ENCODE data around the gene RNASE12. TPM values are rescaled to one million over a fixed set of nuclear protein-coding genes. Genes with fewer than 3 reads are reported as not detected.
"Not testable (repeated sequence)": the region's sequence is repeated elsewhere in the genome, so short reads cannot be mapped to it uniquely, and the experiment has no call there.

The RNASE12 gene
- total RNA-seq, 1 donor from 2014 or later, result not detected

DNA sequence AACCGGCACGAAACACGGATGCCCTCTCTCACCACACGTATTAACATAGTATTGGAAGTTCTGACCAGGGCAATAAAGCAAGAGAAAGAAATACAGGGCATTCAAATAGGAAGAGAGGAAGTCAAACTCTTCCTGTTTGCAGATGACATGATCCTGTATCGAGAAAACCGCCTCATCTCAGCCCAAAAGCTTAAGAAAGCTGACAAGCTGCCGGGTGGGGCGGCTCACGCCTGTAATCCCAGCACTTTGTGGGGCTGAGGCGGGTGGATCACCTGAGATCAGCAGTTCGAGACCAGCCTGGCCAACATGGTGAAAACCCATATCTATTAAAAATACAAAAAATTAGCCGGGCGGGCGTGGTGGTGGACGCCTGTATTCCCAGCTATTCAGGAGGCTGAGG is 32.6 kb upstream of the RNASE12 start:
- H3K9me3 Mint-ChIP-seq, result no peaks in the 10 kb centered on the region
- no peak overlapping the region for H3K27ac Mint-ChIP-seq
- H3K4me1 Mint-ChIP-seq (ENCODE audit: low read depth), result peaks cover 57% of the 10 kb centered on the region
- intact Hi-C loops (cut with micrococcal nuclease), result no loop called here
- no peak for DNase-seq (ENCODE audit: low spot score)
- peak overlapping the region; percentile 11 for H3K4me3 Mint-ChIP-seq (ENCODE audit: low read depth)
- peaks cover 46% of the 10 kb centered on the region for H3K27me3 Mint-ChIP-seq (ENCODE audit: low read depth)
- H3K36me3 Mint-ChIP-seq (ENCODE audit: low read depth), result peaks cover 3% of the 10 kb centered on the region

DNA sequence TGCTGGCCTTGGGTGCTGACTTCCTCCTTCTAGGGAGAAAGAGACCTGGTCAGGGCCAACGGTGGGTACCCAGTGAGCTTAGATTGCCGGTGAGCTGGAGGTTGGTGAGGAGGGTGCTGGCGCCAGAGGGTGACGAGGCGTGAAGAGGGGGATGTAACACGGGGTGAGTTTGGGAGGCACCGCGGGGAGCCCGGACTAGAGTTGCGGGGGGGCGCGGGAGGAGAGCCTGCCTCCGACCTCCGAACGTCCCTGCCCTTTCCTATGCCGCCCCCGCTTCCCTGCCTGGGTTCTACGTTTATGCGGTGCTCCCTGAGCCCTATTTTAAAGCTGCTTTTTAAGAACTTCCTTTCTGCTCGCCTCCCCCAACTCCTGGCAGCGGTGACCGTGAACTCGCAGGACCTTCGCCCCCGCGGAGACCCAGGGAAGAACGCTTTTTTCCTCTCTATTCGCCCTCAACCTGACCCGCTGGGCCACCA is 31.7 kb upstream of the RNASE12 start:
- no peaks in the 10 kb centered on the region for H3K9me3 Mint-ChIP-seq
- peaks cover 3% of the 10 kb centered on the region for H3K36me3 Mint-ChIP-seq (ENCODE audit: low read depth)
- DNase-seq (ENCODE audit: low spot score), result no peak
- H3K27me3 Mint-ChIP-seq (ENCODE audit: low read depth), result peaks cover 41% of the 10 kb centered on the region
- intact Hi-C loops (cut with micrococcal nuclease), result no loop called here
- peak overlapping the region; percentile 15 for H3K27ac Mint-ChIP-seq
- peaks cover 52% of the 10 kb centered on the region for H3K4me1 Mint-ChIP-seq (ENCODE audit: low read depth)
- H3K4me3 Mint-ChIP-seq (ENCODE audit: low read depth), result peak overlapping the region; percentile 51

DNA sequence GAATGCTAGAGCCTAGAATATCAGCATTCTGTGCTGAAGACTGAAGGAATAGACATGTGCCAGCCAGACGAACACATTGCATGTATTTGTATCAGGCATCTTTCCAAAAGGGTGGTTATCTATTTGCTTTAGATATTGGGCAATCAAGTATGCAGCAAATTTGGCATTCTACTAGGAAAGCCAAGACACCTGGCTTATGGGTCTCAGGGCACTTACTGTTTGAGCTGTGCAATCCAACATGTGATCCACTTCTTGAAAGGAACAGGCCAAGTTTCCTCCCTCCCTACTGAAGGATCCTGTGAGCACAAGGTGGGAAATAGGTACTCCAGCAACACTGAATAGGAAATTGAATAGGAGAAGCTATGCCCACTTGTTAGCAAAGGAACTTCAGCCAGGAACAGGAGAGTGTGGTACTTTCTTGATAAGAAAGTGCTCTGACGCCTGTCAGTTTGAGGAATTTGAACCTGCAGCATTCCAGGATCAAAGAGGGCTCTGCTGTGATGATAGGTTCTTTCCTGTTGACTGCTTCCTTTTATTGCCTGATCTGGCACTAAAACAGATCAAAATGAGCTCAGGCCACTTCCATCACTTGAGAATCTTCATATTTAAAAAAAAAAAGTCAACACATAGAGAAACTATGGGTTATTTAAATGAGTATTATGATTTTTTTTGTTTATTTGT is 29.8 kb upstream of the RNASE12 start:
- DNase-seq (ENCODE audit: low spot score), result no peak
- Mint-ChIP-seq H3K9me3 (no peaks in the 10 kb centered on the region), H3K4me1 (ENCODE audit: low read depth) (peaks cover 43% of the 10 kb centered on the region), H3K36me3 (ENCODE audit: low read depth) (peaks cover 3% of the 10 kb centered on the region), H3K27me3 (ENCODE audit: low read depth) (peaks cover 22% of the 10 kb centered on the region), H3K27ac (no peak overlapping the region), H3K4me3 (ENCODE audit: low read depth) (no peak overlapping the region)
- intact Hi-C loops (cut with micrococcal nuclease), result no loop called here

DNA sequence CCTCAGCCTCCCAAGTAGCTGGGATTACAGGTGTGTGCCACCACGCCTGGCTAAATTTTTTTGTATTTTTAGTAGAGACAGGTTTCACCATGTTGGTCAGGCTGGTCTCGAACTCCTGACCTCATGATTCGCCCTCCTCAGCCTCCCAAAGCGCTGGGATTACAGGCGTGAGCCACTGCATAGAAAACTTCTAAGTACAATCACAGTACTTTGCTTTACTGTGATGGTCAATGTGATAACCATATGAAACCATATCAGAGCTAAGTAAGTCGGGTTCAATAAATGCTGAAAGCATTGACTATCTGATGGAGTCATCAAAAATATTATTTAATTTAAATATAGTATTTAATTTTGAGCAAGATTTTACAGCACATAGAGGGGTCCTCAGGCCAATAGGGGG is 28.5 kb upstream of the RNASE12 start:
- Mint-ChIP-seq H3K4me1 (ENCODE audit: low read depth) (peaks cover 31% of the 10 kb centered on the region), H3K27me3 (ENCODE audit: low read depth) (peaks cover 12% of the 10 kb centered on the region)
- intact Hi-C loops (cut with micrococcal nuclease); H3K36me3 Mint-ChIP-seq (ENCODE audit: low read depth); H3K27ac Mint-ChIP-seq; H3K9me3 Mint-ChIP-seq; DNase-seq (ENCODE audit: low spot score); H3K4me3 Mint-ChIP-seq (ENCODE audit: low read depth): not testable (repeated sequence)

DNA sequence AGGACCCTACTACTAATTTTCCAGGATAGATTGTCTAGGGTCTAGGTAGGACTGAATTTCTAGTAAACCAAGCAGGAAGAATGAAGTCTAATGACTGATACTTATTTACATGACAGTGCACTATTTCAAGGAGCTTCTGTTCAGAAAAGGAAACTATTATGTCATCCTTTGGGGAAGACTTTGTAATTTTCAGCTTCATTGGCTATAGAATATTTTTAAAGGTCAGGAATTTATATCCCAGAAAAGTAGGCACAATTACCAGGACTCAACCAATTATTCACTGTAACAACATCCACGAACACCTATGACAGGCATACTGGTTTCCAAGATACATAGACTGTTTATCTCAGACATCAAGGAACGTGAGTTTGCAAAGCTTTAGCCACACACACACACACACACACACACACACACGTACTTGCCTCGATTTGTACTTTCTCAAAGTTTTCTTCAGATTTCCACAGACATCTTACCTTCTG is 27.1 kb upstream of the RNASE12 start:
- Mint-ChIP-seq H3K4me1 (ENCODE audit: low read depth) (peaks cover 24% of the 10 kb centered on the region), H3K27me3 (ENCODE audit: low read depth) (peaks cover 9% of the 10 kb centered on the region), H3K4me3 (ENCODE audit: low read depth) (no peak overlapping the region), H3K36me3 (ENCODE audit: low read depth) (peaks cover 3% of the 10 kb centered on the region), H3K9me3 (no peaks in the 10 kb centered on the region), H3K27ac (no peak overlapping the region)
- intact Hi-C loops (cut with micrococcal nuclease), result no loop called here
- no peak for DNase-seq (ENCODE audit: low spot score)

DNA sequence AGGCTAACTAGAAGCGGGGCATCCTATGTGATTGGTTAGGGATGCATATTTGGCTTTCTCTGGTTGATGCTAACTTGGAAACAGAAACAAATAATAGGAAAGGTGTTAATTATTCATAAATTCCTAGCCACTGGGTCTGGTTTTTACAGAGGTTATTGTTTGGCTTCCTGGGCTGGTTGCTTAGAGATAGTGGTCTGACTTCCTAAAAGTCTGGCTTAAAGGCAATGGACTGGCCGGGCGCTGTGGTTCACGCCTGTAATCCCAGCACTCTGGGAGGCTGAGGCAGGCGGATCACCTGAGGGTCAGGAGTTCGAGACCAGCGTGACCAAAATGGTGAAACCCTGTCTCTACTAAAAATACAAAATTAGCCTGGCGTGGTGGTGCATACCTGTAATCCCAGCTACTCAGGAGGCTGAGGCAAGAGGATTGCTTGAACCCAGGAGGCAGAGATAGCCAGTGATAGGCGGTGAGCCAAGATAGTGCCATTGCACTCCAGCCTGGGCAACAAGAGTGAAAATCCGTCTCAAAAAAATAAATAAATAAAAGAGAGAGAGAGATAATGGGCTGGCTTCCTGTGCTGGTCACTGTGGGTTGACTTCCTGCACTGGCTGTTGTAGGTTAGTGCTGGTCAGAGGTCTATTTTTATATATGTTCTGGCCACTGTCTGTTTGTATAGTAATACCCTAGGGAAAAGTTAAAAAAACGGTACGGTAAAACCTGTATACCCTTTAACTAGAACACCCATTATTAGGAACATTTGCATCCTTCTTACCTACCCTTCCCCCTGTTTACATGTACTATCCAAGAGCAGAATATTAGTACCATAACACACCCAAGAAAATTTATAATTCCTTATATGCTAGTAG is 26.2 kb upstream of the RNASE12 start:
- DNase-seq (ENCODE audit: low spot score), result no peak
- intact Hi-C loops (cut with micrococcal nuclease), result no loop called here
- peaks cover 15% of the 10 kb centered on the region for H3K4me1 Mint-ChIP-seq (ENCODE audit: low read depth)
- H3K27me3 Mint-ChIP-seq (ENCODE audit: low read depth), result peaks cover 9% of the 10 kb centered on the region
- no peak overlapping the region for H3K4me3 Mint-ChIP-seq (ENCODE audit: low read depth)
- H3K27ac Mint-ChIP-seq, result no peak overlapping the region
- H3K36me3 Mint-ChIP-seq (ENCODE audit: low read depth), result peaks cover 3% of the 10 kb centered on the region
- no peaks in the 10 kb centered on the region for H3K9me3 Mint-ChIP-seq

DNA sequence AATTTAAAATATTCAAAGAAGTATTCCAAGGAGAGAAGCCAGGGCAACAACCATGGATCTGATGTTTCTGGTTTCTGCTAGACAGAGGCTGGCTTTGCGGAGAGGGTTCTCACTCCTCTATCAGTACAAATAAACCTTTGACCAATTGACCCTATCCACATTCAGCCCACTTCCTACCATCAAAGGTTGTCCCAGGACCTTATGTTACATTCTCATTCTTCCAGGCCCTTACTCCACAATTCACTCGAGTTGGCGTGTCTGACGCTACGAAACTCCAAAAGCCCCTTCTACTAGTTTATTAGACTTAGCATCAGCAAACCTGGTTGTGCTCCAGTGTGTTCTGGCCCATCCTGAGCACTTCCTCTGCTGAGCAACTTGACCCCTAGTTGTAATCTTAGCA is 24.8 kb upstream of the RNASE12 start:
- peaks cover 14% of the 10 kb centered on the region for H3K4me1 Mint-ChIP-seq (ENCODE audit: low read depth)
- H3K36me3 Mint-ChIP-seq (ENCODE audit: low read depth), result no peaks in the 10 kb centered on the region
- no peaks in the 10 kb centered on the region for H3K9me3 Mint-ChIP-seq
- intact Hi-C loops (cut with micrococcal nuclease), result no loop called here
- no peak for DNase-seq (ENCODE audit: low spot score)
- no peak overlapping the region for H3K27ac Mint-ChIP-seq
- peaks cover 9% of the 10 kb centered on the region for H3K27me3 Mint-ChIP-seq (ENCODE audit: low read depth)
- H3K4me3 Mint-ChIP-seq (ENCODE audit: low read depth), result no peak overlapping the region

DNA sequence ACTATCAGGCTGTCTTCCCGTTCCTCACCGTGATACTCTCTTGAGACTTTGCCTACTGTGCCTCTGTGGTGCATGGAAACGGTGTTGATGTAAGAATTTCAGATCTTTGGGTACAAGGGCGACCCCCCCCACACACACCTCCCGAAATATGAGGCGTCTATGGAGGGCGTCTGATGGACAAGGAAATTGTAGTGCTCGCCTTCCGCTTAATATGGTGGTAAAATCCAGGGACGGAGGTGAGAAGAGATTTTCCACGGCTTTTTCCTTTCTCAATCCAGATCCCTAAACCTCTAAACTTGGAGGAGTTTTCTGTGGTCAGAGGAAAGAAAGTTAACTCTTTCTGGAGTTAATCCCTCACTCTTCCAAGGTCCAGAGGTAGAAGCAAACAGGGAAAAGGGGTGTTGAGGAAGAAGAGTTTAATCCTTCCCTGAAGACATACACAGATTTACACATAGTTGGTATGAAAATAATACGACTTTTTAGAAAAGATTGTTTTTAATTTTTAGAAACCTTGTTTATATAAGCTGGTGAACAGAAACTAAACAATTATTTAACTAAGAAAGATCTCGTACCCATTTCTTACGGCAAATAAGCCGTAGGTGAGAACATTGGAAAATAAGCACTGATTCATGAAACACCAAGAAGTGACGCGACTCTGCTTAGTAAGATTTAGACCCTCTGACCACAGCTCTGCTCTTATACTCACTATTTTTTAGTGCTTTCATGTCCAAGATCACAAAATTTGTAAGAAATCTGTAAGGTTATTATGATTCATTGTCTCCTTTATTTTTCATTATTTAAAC is 23.1 kb upstream of the RNASE12 start:
- H3K9me3 Mint-ChIP-seq, result no peaks in the 10 kb centered on the region
- no peak overlapping the region for H3K4me3 Mint-ChIP-seq (ENCODE audit: low read depth)
- peaks cover 8% of the 10 kb centered on the region for H3K27me3 Mint-ChIP-seq (ENCODE audit: low read depth)
- H3K36me3 Mint-ChIP-seq (ENCODE audit: low read depth), result no peaks in the 10 kb centered on the region
- DNase-seq (ENCODE audit: low spot score), result no peak
- intact Hi-C loops (cut with micrococcal nuclease), result no loop called here
- peaks cover 14% of the 10 kb centered on the region for H3K4me1 Mint-ChIP-seq (ENCODE audit: low read depth)
- H3K27ac Mint-ChIP-seq, result peak overlapping the region; percentile 18

DNA sequence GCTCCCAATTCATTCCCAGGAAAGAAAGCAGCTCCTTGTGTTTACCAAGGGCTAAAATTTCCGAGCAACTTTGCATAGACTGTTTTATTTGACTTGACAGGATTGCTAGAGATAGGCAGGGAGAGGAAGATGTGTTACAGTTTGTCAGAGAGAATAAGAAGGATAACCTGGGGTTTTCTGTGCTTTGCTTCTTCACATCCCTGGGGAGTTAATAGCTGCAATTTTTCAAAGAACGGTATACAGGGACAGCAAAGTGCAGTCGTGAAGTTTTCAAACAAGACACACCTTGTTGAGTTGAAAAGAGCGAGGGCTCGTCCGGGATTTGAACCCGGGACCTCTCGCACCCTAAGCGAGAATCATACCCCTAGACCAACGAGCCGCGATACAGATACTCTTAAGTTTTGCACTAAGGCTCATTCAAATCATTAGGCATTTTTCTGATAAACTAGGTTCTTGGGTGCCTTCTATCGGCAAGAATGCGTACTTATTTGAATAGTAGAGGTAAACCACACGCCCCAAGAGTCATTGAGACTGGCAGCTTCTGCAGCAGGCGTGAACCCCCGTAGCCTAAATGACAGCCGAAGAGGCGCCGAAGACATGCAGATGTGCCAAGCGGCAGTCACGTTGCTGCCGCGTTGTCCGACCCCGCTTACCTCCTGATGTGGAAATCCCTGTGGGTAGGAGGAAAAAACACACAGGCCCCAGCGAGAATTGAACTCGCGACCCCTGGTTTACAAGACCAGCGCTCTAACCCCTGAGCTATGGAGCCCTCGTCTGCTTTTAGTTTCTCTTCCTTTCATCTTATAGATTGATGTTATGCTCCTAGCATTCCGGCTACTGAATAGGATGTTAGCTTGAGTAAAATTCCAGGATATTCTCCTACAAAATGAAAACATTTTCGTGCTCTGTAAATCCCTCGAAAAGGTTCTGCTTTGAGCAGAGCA is 22.2 kb upstream of the RNASE12 start:
- intact Hi-C loops (cut with micrococcal nuclease), result loop anchor here (1.0 to 2.0 kb wide), 9 partner anchors 12 to 280 kb away; partner anchors contain the start of genes APEX1, CCNB1IP1, OSGEP and PARP2

DNA sequence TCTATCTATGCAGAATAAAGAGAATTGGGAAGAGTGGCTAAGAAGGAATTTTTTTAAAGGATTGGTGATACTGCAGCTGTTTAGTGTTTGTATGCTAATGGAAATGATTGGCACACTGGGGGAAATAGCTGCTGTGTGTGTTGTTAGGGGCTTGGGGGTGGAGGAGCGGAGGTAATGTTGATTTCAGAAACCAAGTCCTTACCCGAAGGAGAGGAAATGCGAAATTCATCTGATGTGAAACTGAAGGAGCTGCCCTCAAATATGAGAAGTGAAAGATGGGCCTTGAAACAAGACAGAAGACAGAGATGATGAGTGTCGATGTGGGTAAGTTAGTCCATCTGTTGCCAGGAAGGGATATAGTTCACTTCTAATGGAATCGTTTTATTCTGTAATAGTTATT is 21.2 kb upstream of the RNASE12 start:
- no peaks in the 10 kb centered on the region for H3K36me3 Mint-ChIP-seq (ENCODE audit: low read depth)
- no peaks in the 10 kb centered on the region for H3K27me3 Mint-ChIP-seq (ENCODE audit: low read depth)
- DNase-seq (ENCODE audit: low spot score), result no peak
- peaks cover 10% of the 10 kb centered on the region for H3K4me1 Mint-ChIP-seq (ENCODE audit: low read depth)
- H3K4me3 Mint-ChIP-seq (ENCODE audit: low read depth), result no peak overlapping the region
- intact Hi-C loops (cut with micrococcal nuclease), result loop anchor here (2.0 kb wide), 1 partner anchor 158 kb away; the partner anchor contains the start of genes APEX1 and OSGEP
- H3K9me3 Mint-ChIP-seq, result no peaks in the 10 kb centered on the region
- H3K27ac Mint-ChIP-seq, result no peak overlapping the region

More for the DNA sequence above, 22.2 kb upstream of the RNASE12 start:
- no peaks in the 10 kb centered on the region for H3K9me3 Mint-ChIP-seq
- peaks cover 2% of the 10 kb centered on the region for H3K27me3 Mint-ChIP-seq (ENCODE audit: low read depth)
- peak; percentile 83 for DNase-seq (ENCODE audit: low spot score)
- H3K27ac Mint-ChIP-seq, result no peak overlapping the region
- H3K4me3 Mint-ChIP-seq (ENCODE audit: low read depth), result no peak overlapping the region
- H3K36me3 Mint-ChIP-seq (ENCODE audit: low read depth), result no peaks in the 10 kb centered on the region
- H3K4me1 Mint-ChIP-seq (ENCODE audit: low read depth), result peaks cover 14% of the 10 kb centered on the region

DNA sequence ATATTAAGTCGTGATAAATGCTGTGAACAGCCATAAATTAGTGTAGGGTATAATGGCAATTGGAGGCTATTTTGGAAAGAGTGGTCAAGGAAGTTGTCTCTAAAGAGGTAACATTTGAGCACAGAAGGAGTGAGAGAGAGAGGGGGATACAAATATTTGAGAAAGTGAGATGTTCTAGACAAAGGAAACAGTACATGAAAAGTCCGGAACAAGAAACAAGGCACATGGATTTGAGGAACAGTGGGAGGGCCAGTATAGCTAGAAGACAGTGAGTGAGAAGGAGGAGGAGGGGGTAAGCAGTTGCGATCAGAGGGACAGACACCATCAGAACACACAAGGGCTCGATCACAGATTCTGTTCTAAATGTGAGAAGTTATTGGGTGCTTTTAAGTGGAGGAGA is 20.1 kb upstream of the RNASE12 start:
- Mint-ChIP-seq H3K4me3 (ENCODE audit: low read depth) (no peak overlapping the region), H3K4me1 (ENCODE audit: low read depth) (peaks cover 7% of the 10 kb centered on the region), H3K27ac (no peak overlapping the region), H3K36me3 (ENCODE audit: low read depth) (no peaks in the 10 kb centered on the region), H3K9me3 (no peaks in the 10 kb centered on the region), H3K27me3 (ENCODE audit: low read depth) (no peaks in the 10 kb centered on the region)
- intact Hi-C loops (cut with micrococcal nuclease), result no loop called here
- DNase-seq (ENCODE audit: low spot score), result no peak

Measured in activated T-helper 2 cell treated with anti-CD3 and anti-CD28 coated beads, Interferon-gamma antibody, Interleukin-2, Interleukin-4, amounts not matched to agents 10 μg/mL and 5 μg/mL and 100 μg/mL, durations not matched to agents 14 hours and 24 hours and 36 hours (primary cell).